Activated B cell treated with CpG ODN at 0.5 μM for 24 hours (primary cell): Measurements from ENCODE around the gene LGALS13. TPM values are rescaled to one million over a fixed set of nuclear protein-coding genes. Genes with fewer than 3 reads are reported as not detected.

Experiments
- ATAC-seq: fragments of 200-7000 bp; cut with Tn5 transposase; one replicate; pipeline ENCODE4 v1.10.0; 2021; ENCODE audit warnings: low read depth, mild to moderate bottlenecking, moderate library complexity
- CTCF ChIA-PET: fragments of 350-600 bp; sonication (Branson Sonifier 250); formaldehyde crosslinking; loops from one replicate; lab custom pipeline; 2021; ENCODE audit warnings: antibody characterized with exemption; lab: Charles Lee
- POLR2A ChIA-PET: fragments of 350-600 bp; sonication (Branson Sonifier 250); formaldehyde crosslinking; loops from one replicate; lab custom pipeline; 2021; ENCODE audit warnings: antibody characterized with exemption; lab: Charles Lee
- DNase-seq: peaks from one replicate; pipeline ENCODE4 v3.0.0; 2022
- H3K27ac Mint-ChIP-seq: one replicate; pipeline ENCODE4 v1.8.0; 2020; ENCODE audit warnings: mixed read lengths
- H3K27me3 Mint-ChIP-seq: one replicate; pipeline ENCODE4 v1.8.0; 2021; ENCODE audit warnings: mixed read lengths
- H3K36me3 Mint-ChIP-seq: one replicate; pipeline ENCODE4 v1.8.0; 2021; ENCODE audit warnings: low read depth, mixed read lengths
- H3K4me1 Mint-ChIP-seq: one replicate; pipeline ENCODE4 v1.8.0; 2021; ENCODE audit warnings: mixed read lengths
- H3K4me3 Mint-ChIP-seq: one replicate; pipeline ENCODE4 v1.8.0; 2020; ENCODE audit warnings: mild to moderate bottlenecking, mixed read lengths
- H3K9me3 Mint-ChIP-seq: one replicate; pipeline ENCODE4 v1.8.0; 2020; ENCODE audit warnings: mixed read lengths
- intact Hi-C: fragments of 100-400 bp; cut with micrococcal nuclease; formaldehyde crosslinking; loops from one replicate; pipeline ENCODE4 v1.15.1; 2024
- total RNA-seq: library from RNA; stranded (reverse); gene quantifications from 2 replicates; pipeline ENCODE4 v1.2.3, GENCODE V29; 2022
- TF ChIP-seq, protein P1 (sequence below): fragments of 200-600 bp; IDR thresholded peaks from one replicate; pipeline ENCODE4 v1.8.0; 2022; ENCODE audit warnings: antibody characterized with exemption, mild to moderate bottlenecking

Gene LGALS13
- total RNA-seq, 1 donor from 2014 or later = not detected

DNA sequence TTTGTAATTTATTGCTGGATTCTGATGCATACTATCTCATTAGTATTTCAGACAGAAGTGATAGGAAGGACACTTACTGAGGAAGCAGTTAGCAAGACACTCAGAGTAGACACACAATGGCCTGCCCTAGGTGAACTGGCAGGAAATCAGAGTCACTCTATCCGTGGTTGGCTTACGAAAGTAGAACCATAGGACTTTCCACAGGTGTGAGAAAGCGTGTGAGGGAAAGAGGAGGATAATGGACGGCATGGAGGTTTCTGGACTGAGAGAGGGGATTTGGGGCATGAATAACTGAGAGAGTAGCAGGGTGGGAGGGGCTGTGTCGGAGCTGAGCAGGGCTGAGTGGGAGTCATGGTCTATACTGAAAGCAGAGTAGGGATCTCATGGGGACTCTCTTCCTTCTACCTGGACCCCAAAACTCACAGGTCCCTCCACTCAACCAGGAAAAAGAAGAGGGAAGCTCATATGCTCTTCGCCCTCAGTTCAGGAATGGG, 43.7 kb upstream of the LGALS13 start:
- ATAC-seq = peak; percentile 37
- intact Hi-C loops = no loop called here
- DNase-seq = no peak
- Mint-ChIP-seq H3K4me1 (peaks cover 20% of the 10 kb centered on the region), H3K27me3 (no peaks in the 10 kb centered on the region), H3K36me3 (no peaks in the 10 kb centered on the region), H3K27ac (peak overlapping the region; percentile 71), H3K4me3 (peak overlapping the region; percentile 70), H3K9me3 (no peaks in the 10 kb centered on the region)
- TF ChIP-seq, protein P1, sequence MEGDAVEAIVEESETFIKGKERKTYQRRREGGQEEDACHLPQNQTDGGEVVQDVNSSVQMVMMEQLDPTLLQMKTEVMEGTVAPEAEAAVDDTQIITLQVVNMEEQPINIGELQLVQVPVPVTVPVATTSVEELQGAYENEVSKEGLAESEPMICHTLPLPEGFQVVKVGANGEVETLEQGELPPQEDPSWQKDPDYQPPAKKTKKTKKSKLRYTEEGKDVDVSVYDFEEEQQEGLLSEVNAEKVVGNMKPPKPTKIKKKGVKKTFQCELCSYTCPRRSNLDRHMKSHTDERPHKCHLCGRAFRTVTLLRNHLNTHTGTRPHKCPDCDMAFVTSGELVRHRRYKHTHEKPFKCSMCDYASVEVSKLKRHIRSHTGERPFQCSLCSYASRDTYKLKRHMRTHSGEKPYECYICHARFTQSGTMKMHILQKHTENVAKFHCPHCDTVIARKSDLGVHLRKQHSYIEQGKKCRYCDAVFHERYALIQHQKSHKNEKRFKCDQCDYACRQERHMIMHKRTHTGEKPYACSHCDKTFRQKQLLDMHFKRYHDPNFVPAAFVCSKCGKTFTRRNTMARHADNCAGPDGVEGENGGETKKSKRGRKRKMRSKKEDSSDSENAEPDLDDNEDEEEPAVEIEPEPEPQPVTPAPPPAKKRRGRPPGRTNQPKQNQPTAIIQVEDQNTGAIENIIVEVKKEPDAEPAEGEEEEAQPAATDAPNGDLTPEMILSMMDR = no peak
- ChIA-PET POLR2A (no interaction called here), CTCF (no interaction called here)

DNA sequence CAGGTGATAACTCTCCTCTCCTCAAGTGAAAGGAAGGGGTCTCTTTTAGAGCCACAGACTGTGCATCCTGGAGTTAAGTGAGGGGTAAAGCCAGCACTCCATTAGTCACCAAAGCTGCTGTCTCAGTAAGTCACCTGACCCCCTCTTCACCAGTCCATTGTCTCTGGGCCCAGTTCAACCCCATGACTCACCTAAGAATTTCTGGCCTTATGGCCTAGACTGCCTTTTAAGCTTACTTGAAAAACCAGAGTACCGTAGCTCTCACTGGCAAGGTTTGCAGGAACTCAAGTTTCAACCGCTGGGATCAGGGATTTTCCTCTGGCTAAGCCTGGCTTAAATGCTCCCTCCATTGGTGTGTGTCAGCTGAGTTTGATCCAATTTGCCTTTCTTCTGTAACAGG, 38.9 kb upstream of the LGALS13 start:
- no peak for ATAC-seq
- no peaks in the 10 kb centered on the region for H3K36me3 Mint-ChIP-seq
- no peaks in the 10 kb centered on the region for H3K9me3 Mint-ChIP-seq
- H3K4me3 Mint-ChIP-seq = no peak overlapping the region
- no peak for DNase-seq
- intact Hi-C loops = no loop called here
- CTCF ChIA-PET = no interaction called here
- POLR2A ChIA-PET = no interaction called here
- peaks cover under 1% of the 10 kb centered on the region for H3K27me3 Mint-ChIP-seq
- TF ChIP-seq, protein P1 = no peak
- H3K4me1 Mint-ChIP-seq = peaks cover 7% of the 10 kb centered on the region
- no peak overlapping the region for H3K27ac Mint-ChIP-seq

DNA sequence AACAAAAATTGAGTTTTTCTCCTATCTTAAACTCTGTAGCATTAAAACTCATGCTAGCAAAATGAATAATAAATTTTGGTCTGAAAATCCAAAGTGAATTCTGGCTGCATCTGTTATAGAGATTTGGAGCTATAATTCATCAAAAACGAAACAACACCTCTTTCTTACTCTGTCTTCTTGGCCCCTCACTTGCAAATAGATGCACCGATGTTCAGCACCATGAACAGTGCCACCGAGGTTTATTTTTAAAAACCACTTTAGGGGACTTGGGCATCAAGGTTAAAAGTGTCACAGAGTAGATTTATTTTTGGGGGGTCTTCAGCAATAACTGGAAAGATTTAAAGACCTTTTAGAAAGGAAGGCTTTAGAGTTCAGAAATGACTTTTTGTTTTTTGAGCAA, 36.3 kb upstream of the LGALS13 start:
- H3K36me3 Mint-ChIP-seq = no peaks in the 10 kb centered on the region
- no peak overlapping the region for H3K27ac Mint-ChIP-seq
- no peak for DNase-seq
- TF ChIP-seq, protein P1 = no peak
- no peaks in the 10 kb centered on the region for H3K4me1 Mint-ChIP-seq
- ATAC-seq = no peak
- intact Hi-C loops = no loop called here
- H3K27me3 Mint-ChIP-seq = peaks cover 10% of the 10 kb centered on the region
- H3K9me3 Mint-ChIP-seq = no peaks in the 10 kb centered on the region
- no peak overlapping the region for H3K4me3 Mint-ChIP-seq
- POLR2A ChIA-PET = no interaction called here
- CTCF ChIA-PET = no interaction called here

DNA sequence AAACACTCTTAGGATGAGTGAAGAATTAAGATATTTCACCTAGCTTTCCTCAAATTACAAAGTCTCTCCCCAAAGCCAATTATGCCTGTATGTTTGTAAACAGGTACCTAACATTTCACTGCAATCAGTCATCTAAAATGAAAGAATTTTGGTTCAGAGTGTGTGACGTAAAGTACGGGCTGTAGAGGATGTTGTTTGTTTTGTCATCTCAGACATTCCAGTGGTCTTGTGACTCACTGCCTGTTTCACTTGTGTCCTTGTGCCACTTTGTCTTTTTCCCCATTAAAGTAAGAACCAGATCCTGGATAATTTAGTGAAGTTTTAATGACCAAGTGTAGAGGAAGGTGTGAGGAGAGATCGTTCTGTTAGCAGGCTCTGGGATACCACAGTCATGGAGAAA, 33.7 kb upstream of the LGALS13 start:
- ChIA-PET POLR2A (no interaction called here), CTCF (no interaction called here)
- H3K4me3 Mint-ChIP-seq = no peak overlapping the region
- H3K4me1 Mint-ChIP-seq = no peaks in the 10 kb centered on the region
- ATAC-seq (no peak), DNase-seq (no peak)
- H3K27ac Mint-ChIP-seq = no peak overlapping the region
- intact Hi-C loops = no loop called here
- peaks cover 30% of the 10 kb centered on the region for H3K27me3 Mint-ChIP-seq
- no peaks in the 10 kb centered on the region for H3K36me3 Mint-ChIP-seq
- TF ChIP-seq, protein P1 = no peak
- peaks cover 10% of the 10 kb centered on the region for H3K9me3 Mint-ChIP-seq

DNA sequence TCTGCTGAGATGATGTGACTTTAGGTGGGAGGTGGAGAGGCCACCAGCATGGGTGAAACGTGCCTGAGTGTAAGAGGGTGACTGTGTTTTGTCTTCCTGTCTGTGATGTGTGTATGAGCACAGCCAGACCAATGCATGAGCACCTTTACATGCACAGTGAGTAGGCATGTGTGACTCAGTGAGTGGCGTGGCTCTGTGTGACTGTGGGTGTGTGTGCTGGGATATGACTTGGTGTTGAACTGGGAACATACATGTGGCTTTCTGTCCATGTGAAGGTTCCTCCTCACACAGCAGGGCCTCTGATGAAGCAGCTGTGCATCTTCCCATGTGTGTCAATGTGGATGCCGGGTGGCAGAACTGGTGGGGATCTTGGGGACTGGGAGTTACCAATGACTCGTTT, 19.9 kb upstream of the LGALS13 start:
- ATAC-seq (no peak), DNase-seq (no peak)
- Mint-ChIP-seq H3K36me3 (no peaks in the 10 kb centered on the region), H3K4me1 (no peaks in the 10 kb centered on the region), H3K9me3 (peaks cover 10% of the 10 kb centered on the region), H3K27me3 (peaks cover 30% of the 10 kb centered on the region), H3K27ac (no peak overlapping the region), H3K4me3 (no peak overlapping the region)
- ChIA-PET CTCF (no interaction called here), POLR2A (no interaction called here)
- TF ChIP-seq, protein P1 = no peak
- intact Hi-C loops = no loop called here
